Head of caudate nucleus (tissue), 42 donors: ENCODE measurements around the gene TSGA10IP.

Source experiments
- DNase-seq, 42 donors: peaks; one replicate each; pipeline versions ENCODE4 v3.0.0 to v3.0.0-alpha.2; 2020 to 2021; ENCODE audit warnings: mixed read lengths in 7 of 42
- intact Hi-C: fragments of 100-400 bp; cut with DNase I; formaldehyde crosslinking; loops from one replicate; pipeline ENCODE4 v1.15.0; 2022

The TSGA10IP gene

GRCh38 chr11:65965986-65966762 is 20.9 kb downstream of the TSGA10IP start:
- DNase-seq: no peak
- intact Hi-C loops: no loop called here

GRCh38 chr11:65967329-65967934 is 22.2 kb downstream of the TSGA10IP start:
- DNase-seq: no peak
- intact Hi-C loops: no loop called here

GRCh38 chr11:65968600-65969482 is 23.6 kb downstream of the TSGA10IP start:
- intact Hi-C loops: no loop called here
- DNase-seq: no peak

GRCh38 chr11:65972116-65972515 is 26.8 kb downstream of the TSGA10IP start:
- intact Hi-C loops: no loop called here
- DNase-seq: no peak

- intact Hi-C loops: no loop called here
- DNase-seq: no peak
Observed at GRCh38 chr11:65973439-65974110, 28.3 kb downstream of the TSGA10IP start.

GRCh38 chr11:65975771-65976170 is 30.5 kb downstream of the TSGA10IP start:
- DNase-seq: no peak

GRCh38 chr11:65976216-65977176 is 31.2 kb downstream of the TSGA10IP start:
- intact Hi-C loops: no loop called here
- DNase-seq: no peak

More at GRCh38 chr11:65975771-65976170, 30.5 kb downstream of the TSGA10IP start:
- intact Hi-C loops: no loop called here

GRCh38 chr11:65977621-65978390 is 32.5 kb downstream of the TSGA10IP start:
- intact Hi-C loops: no loop called here
- DNase-seq: no peak

GRCh38 chr11:65978391-65979238 is 33.3 kb downstream of the TSGA10IP start:
- no peak for DNase-seq
- intact Hi-C loops: no loop called here

- intact Hi-C loops: no loop called here
- DNase-seq: no peak
Observed at GRCh38 chr11:65979261-65979759, 34.0 kb downstream of the TSGA10IP start.

GRCh38 chr11:65981101-65981740 is 35.9 kb downstream of the TSGA10IP start:
- intact Hi-C loops: loop anchor here (10.0 kb wide), 1 partner anchor 356 kb away; no protein-coding TSS in a partner anchor

GRCh38 chr11:65981972-65982823 is 36.9 kb downstream of the TSGA10IP start:
- no peak for DNase-seq
- intact Hi-C loops: loop anchor here (10.0 kb wide), 1 partner anchor 357 kb away; no protein-coding TSS in a partner anchor

More at GRCh38 chr11:65981101-65981740, 35.9 kb downstream of the TSGA10IP start:
- DNase-seq: no peak

- intact Hi-C loops: loop anchor here (10.0 kb wide), 1 partner anchor 358 kb away; no protein-coding TSS in a partner anchor
- no peak for DNase-seq
Observed at GRCh38 chr11:65982824-65983588, 37.7 kb downstream of the TSGA10IP start.

GRCh38 chr11:65983589-65983987 is 38.3 kb downstream of the TSGA10IP start:
- intact Hi-C loops: loop anchor here (10.0 kb wide), 1 partner anchor 359 kb away; no protein-coding TSS in a partner anchor

More at GRCh38 chr11:65983589-65983987, 38.3 kb downstream of the TSGA10IP start:
- DNase-seq: no peak
